AG09319 (cell line): Measurements from ENCODE around the gene ZSWIM6.

ENCODE experiments used
- DNase-seq: peaks from one replicate; pipeline ENCODE4 v3.0.0-alpha.2; 2010; ENCODE audit warnings: low read depth; ENCODE audit errors: extremely low read depth
- TF ChIP-seq, protein P1 (sequence below): IDR thresholded peaks from 2 replicates; pipeline ENCODE4 v1.5.1; 2011; ENCODE audit warnings: low read depth, mild to moderate bottlenecking, inconsistent platforms, low read length, moderate library complexity

Gene ZSWIM6

DNA sequence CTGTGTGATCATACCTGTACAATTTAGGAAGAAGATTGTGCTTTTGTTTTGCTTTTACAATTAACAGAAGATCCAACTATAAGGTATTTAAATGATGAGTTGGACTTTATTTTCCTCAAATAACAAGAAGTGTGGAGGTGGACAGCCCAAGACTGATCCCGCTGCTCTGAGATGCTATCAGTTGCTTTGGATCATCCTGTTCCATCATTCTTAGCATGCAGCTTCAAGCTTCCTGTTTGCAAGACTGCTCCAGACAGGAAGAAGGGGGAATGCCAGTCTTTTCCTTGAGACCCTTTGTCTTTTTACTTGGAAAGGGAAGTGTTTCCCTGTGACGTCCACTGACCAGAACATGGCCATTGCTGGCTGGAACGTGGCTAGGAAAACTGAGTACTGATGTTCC, 250.8 kb downstream of the ZSWIM6 start:
- no peak for DNase-seq
- TF ChIP-seq, protein P1, sequence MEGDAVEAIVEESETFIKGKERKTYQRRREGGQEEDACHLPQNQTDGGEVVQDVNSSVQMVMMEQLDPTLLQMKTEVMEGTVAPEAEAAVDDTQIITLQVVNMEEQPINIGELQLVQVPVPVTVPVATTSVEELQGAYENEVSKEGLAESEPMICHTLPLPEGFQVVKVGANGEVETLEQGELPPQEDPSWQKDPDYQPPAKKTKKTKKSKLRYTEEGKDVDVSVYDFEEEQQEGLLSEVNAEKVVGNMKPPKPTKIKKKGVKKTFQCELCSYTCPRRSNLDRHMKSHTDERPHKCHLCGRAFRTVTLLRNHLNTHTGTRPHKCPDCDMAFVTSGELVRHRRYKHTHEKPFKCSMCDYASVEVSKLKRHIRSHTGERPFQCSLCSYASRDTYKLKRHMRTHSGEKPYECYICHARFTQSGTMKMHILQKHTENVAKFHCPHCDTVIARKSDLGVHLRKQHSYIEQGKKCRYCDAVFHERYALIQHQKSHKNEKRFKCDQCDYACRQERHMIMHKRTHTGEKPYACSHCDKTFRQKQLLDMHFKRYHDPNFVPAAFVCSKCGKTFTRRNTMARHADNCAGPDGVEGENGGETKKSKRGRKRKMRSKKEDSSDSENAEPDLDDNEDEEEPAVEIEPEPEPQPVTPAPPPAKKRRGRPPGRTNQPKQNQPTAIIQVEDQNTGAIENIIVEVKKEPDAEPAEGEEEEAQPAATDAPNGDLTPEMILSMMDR = no peak

GRCh38 chr5:61586096-61587084, 254.3 kb downstream of the ZSWIM6 start:
- TF ChIP-seq, protein P1 = no peak
- no peak for DNase-seq

GRCh38 chr5:61587125-61587524, 255.1 kb downstream of the ZSWIM6 start:
- TF ChIP-seq, protein P1 = no peak
- no peak for DNase-seq

- TF ChIP-seq, protein P1 = no peak
- no peak for DNase-seq
Measured at GRCh38 chr5:61588216-61588615, 256.2 kb downstream of the ZSWIM6 start.

- TF ChIP-seq, protein P1 = no peak
- DNase-seq = no peak
Measured at GRCh38 chr5:61589946-61590345, 257.9 kb downstream of the ZSWIM6 start.

DNA sequence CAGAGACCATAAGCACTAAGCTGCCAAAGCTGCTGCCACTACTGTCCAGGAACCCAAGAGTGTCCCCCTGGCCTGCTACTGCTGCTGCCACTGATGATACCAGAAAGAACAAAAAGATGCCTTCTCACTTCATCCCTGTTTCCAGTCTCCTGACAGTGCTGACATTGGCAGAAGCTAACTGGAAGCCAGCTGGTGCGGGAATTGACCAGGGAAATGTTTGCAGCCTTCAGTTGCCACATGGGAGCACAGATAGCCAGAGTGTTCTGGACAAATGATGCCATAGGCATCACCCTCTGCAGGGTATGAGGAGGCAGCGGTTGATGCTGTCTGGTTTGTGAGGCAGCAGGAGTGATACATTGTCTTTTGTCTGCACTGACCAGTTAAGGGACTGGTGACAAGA, 258.4 kb downstream of the ZSWIM6 start:
- no peak for DNase-seq
- TF ChIP-seq, protein P1 = no peak

- no peak for DNase-seq
- TF ChIP-seq, protein P1 = no peak
Measured at GRCh38 chr5:61591859-61592258, 259.8 kb downstream of the ZSWIM6 start.
